Activated T-helper 2 cell treated with anti-CD3 and anti-CD28 coated beads, Interferon-gamma antibody, Interleukin-2, Interleukin-4, amounts not matched to agents 10 μg/mL and 5 μg/mL and 100 μg/mL, durations not matched to agents 14 hours and 24 hours and 36 hours (primary cell): ENCODE measurements around the gene SLC35F1. TPM values are rescaled to one million over a fixed set of nuclear protein-coding genes. Genes with fewer than 3 reads are reported as not detected.

ENCODE experiments used
- DNase-seq: peaks from one replicate; pipeline ENCODE4 v3.0.0; 2021; ENCODE audit warnings: low spot score
- H3K27ac Mint-ChIP-seq: one replicate; pipeline ENCODE4 v1.8.0; 2021; ENCODE audit warnings: mixed read lengths
- H3K27me3 Mint-ChIP-seq: one replicate; pipeline ENCODE4 v1.8.0; 2021; ENCODE audit warnings: low read depth, mixed read lengths
- H3K36me3 Mint-ChIP-seq: one replicate; pipeline ENCODE4 v1.8.0; 2021; ENCODE audit warnings: low read depth, mixed read lengths
- H3K4me1 Mint-ChIP-seq: one replicate; pipeline ENCODE4 v1.8.0; 2021; ENCODE audit warnings: low read depth, mixed read lengths
- H3K4me3 Mint-ChIP-seq: one replicate; pipeline ENCODE4 v1.8.0; 2021; ENCODE audit warnings: low read depth, mild to moderate bottlenecking, moderate library complexity, mixed read lengths
- H3K9me3 Mint-ChIP-seq: one replicate; pipeline ENCODE4 v1.8.0; 2021; ENCODE audit warnings: mixed read lengths
- intact Hi-C: fragments of 100-400 bp; cut with micrococcal nuclease; formaldehyde crosslinking; loops from one replicate; pipeline ENCODE4 v1.15.1; 2023
- total RNA-seq: library from RNA; stranded (reverse); gene quantifications from 2 replicates; pipeline ENCODE4 v1.2.3, GENCODE V29; 2022

SLC35F1 gene
- total RNA-seq, 1 donor from 2014 or later, result 0.09 TPM

GRCh38 chr6:118103381-118104146 is 196.5 kb downstream of the SLC35F1 start:
- H3K27me3 Mint-ChIP-seq, result no peaks in the 10 kb centered on the region
- intact Hi-C loops, result no loop called here
- no peak overlapping the region for H3K4me3 Mint-ChIP-seq
- H3K36me3 Mint-ChIP-seq, result no peaks in the 10 kb centered on the region
- H3K27ac Mint-ChIP-seq, result no peak overlapping the region
- no peaks in the 10 kb centered on the region for H3K9me3 Mint-ChIP-seq
- no peaks in the 10 kb centered on the region for H3K4me1 Mint-ChIP-seq
- DNase-seq, result no peak

GRCh38 chr6:118122161-118122725 is 215.2 kb downstream of the SLC35F1 start:
- peaks cover 1% of the 10 kb centered on the region for H3K4me1 Mint-ChIP-seq
- intact Hi-C loops, result no loop called here
- no peak overlapping the region for H3K4me3 Mint-ChIP-seq

GRCh38 chr6:118122801-118123200 is 215.7 kb downstream of the SLC35F1 start:
- H3K27ac Mint-ChIP-seq, result no peak overlapping the region
- DNase-seq, result no peak
- H3K9me3 Mint-ChIP-seq, result no peaks in the 10 kb centered on the region
- peaks cover 1% of the 10 kb centered on the region for H3K4me1 Mint-ChIP-seq
- H3K36me3 Mint-ChIP-seq, result no peaks in the 10 kb centered on the region
- no peak overlapping the region for H3K4me3 Mint-ChIP-seq
- H3K27me3 Mint-ChIP-seq, result no peaks in the 10 kb centered on the region
- intact Hi-C loops, result no loop called here

More at GRCh38 chr6:118122161-118122725, 215.2 kb downstream of the SLC35F1 start:
- no peaks in the 10 kb centered on the region for H3K27me3 Mint-ChIP-seq
- no peak for DNase-seq
- H3K27ac Mint-ChIP-seq, result no peak overlapping the region
- no peaks in the 10 kb centered on the region for H3K9me3 Mint-ChIP-seq
- H3K36me3 Mint-ChIP-seq, result no peaks in the 10 kb centered on the region

DNA sequence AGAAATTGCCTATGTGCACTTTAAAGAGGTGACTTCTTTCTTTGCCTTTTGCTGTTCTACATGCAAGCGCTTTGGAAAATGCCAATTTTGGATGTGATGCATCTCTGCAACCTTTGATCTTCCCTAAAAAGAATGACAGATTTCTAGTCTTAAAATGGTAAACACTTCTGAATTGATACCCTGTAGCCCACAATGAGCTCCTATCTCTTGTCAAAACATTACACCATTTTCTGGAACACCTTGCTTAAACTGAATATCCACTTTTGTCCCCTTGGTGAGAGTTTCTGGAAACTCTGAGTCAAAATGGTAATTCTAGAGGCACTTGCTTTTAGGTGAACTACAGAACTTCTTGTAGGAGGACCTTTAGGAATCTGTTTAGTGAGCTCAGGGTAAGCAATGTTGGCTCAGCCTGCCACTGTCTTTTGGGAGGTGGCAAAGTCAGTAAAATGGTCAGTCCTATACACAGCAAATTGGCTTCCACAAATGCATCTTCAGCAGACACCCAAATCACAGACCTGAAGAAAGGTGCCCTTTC is 216.5 kb downstream of the SLC35F1 start:
- Mint-ChIP-seq H3K36me3 (no peaks in the 10 kb centered on the region), H3K27me3 (no peaks in the 10 kb centered on the region), H3K27ac (no peak overlapping the region), H3K9me3 (no peaks in the 10 kb centered on the region), H3K4me1 (peaks cover 1% of the 10 kb centered on the region), H3K4me3 (no peak overlapping the region)
- intact Hi-C loops, result no loop called here
- DNase-seq, result no peak

GRCh38 chr6:118124851-118125250 is 217.8 kb downstream of the SLC35F1 start:
- intact Hi-C loops, result no loop called here
- Mint-ChIP-seq H3K4me3 (no peak overlapping the region), H3K27me3 (no peaks in the 10 kb centered on the region), H3K27ac (no peak overlapping the region), H3K4me1 (peaks cover 1% of the 10 kb centered on the region), H3K36me3 (no peaks in the 10 kb centered on the region), H3K9me3 (no peaks in the 10 kb centered on the region)
- DNase-seq, result no peak

DNA sequence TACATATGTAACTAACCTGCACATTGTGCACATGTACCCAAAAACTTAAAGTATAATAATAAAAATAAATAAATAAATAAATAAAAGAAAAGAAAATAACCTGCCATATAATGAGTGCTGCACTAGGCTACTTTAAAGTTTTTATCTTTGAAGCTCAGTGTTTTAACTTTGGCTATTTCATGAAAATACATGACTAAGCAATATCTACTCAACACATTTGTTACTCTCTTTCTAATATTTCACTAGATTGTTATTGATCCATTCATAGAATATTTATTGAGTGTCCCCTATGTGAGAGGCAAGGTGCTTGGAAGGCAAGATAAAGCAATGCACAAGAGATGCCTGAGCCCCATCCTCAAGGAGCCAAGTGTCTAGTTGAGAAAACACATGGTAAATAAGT is 221.7 kb downstream of the SLC35F1 start:
- Mint-ChIP-seq H3K4me1 (no peaks in the 10 kb centered on the region), H3K36me3 (no peaks in the 10 kb centered on the region), H3K4me3 (no peak overlapping the region), H3K9me3 (no peaks in the 10 kb centered on the region), H3K27ac (no peak overlapping the region), H3K27me3 (no peaks in the 10 kb centered on the region)
- intact Hi-C loops, result no loop called here
- no peak for DNase-seq

DNA sequence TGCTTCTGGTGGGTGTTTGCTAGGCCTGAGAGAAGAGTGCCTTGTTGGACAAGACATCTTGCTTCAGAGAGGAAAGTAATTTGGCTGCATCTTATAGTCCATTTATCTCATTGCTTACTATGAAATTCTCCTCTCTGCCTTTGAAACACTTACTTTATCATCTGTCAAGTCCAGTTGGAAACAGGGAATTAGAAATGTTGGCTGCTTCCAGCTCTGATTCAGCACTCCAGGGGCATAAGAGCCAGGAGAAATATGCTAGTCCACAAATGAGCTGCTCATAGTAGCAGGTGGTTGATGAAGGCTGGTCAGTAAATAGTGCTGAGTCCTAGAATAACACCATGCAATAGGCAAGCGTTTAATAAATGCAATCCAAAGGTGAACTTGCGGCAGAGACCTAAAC is 227.1 kb downstream of the SLC35F1 start:
- Mint-ChIP-seq H3K36me3 (no peaks in the 10 kb centered on the region), H3K27ac (no peak overlapping the region), H3K9me3 (no peaks in the 10 kb centered on the region), H3K27me3 (no peaks in the 10 kb centered on the region), H3K4me3 (no peak overlapping the region), H3K4me1 (no peaks in the 10 kb centered on the region)
- intact Hi-C loops, result no loop called here
- no peak for DNase-seq

DNA sequence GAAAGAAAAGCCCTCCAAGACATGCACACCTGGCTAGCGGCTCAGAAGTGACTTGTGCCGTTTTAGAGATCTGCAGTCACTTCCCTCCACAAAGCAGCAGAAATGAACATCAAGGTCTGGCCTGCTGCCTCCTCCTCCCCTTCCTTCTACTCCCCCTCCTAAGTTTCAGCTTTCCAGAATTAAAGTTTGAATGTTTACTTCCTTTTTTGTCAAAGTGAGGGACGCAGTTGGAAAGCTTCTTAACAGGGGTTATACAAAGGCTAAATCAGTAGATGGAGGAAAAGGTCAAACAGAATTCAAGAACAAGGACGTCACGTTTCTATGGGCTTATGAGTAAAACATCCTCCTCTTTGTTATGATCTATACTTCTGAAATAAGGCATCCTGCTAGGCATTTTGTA is 227.7 kb downstream of the SLC35F1 start:
- Mint-ChIP-seq H3K9me3 (no peaks in the 10 kb centered on the region), H3K27ac (no peak overlapping the region), H3K27me3 (no peaks in the 10 kb centered on the region), H3K36me3 (no peaks in the 10 kb centered on the region), H3K4me3 (no peak overlapping the region), H3K4me1 (no peaks in the 10 kb centered on the region)
- DNase-seq, result no peak
- intact Hi-C loops, result no loop called here

DNA sequence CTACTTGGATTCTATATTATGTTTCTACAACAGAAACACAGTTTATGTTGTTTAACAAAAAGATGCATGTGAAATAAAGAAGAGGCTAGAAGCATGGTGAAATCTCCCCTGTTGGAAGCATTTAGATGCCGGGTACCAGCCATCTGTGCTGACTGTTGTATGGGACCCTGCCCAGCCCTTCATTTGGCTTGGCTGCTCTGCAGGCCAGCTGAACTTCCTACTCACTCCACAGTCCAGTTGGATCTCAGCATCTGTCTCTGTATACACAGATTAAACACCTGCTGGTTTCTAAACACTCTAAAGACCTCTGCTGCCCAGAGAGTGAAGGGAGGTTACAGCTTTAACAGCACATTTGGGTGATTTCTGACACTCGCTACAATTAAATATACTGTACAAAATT is 228.3 kb downstream of the SLC35F1 start:
- Mint-ChIP-seq H3K27ac (no peak overlapping the region), H3K27me3 (no peaks in the 10 kb centered on the region), H3K4me1 (no peaks in the 10 kb centered on the region), H3K4me3 (no peak overlapping the region), H3K36me3 (no peaks in the 10 kb centered on the region), H3K9me3 (no peaks in the 10 kb centered on the region)
- intact Hi-C loops, result no loop called here
- no peak for DNase-seq

- Mint-ChIP-seq H3K27ac (no peak overlapping the region), H3K4me3 (no peak overlapping the region), H3K4me1 (no peaks in the 10 kb centered on the region), H3K27me3 (peaks cover 1% of the 10 kb centered on the region), H3K36me3 (no peaks in the 10 kb centered on the region), H3K9me3 (no peaks in the 10 kb centered on the region)
- intact Hi-C loops, result no loop called here
- no peak for DNase-seq
Measured at GRCh38 chr6:118141211-118141610, 234.1 kb downstream of the SLC35F1 start.

- no peak overlapping the region for H3K4me3 Mint-ChIP-seq
- peaks cover 1% of the 10 kb centered on the region for H3K27me3 Mint-ChIP-seq
- no peaks in the 10 kb centered on the region for H3K36me3 Mint-ChIP-seq
- intact Hi-C loops, result no loop called here
- no peaks in the 10 kb centered on the region for H3K9me3 Mint-ChIP-seq
- no peak overlapping the region for H3K27ac Mint-ChIP-seq
- no peaks in the 10 kb centered on the region for H3K4me1 Mint-ChIP-seq
- DNase-seq, result no peak
Measured at GRCh38 chr6:118146584-118146983, 239.5 kb downstream of the SLC35F1 start.

DNA sequence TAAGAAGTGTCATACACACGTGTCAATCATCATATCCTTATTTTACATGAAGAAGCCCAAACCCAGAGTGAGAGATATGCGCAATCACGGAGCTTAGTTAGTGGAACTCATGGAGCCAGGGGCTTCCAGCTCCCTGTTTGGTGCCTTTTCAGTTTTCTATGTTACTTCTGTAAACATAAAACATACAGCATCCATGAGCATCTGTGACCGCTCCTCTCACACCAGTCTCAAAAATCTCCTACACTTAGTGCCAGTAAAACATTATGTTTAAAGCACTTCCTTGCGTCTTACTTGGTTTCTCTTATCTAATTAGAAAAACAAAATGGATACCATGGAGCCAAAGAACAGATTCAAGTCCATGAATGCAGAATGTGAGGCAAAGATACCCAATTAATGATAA is 240.4 kb downstream of the SLC35F1 start:
- no peak for DNase-seq
- Mint-ChIP-seq H3K27ac (no peak overlapping the region), H3K4me3 (no peak overlapping the region), H3K27me3 (peaks cover 1% of the 10 kb centered on the region), H3K4me1 (no peaks in the 10 kb centered on the region), H3K9me3 (no peaks in the 10 kb centered on the region), H3K36me3 (no peaks in the 10 kb centered on the region)
- intact Hi-C loops, result no loop called here

- intact Hi-C loops, result no loop called here
- H3K9me3 Mint-ChIP-seq, result no peaks in the 10 kb centered on the region
- no peak overlapping the region for H3K27ac Mint-ChIP-seq
- H3K27me3 Mint-ChIP-seq, result no peaks in the 10 kb centered on the region
- H3K4me1 Mint-ChIP-seq, result no peaks in the 10 kb centered on the region
- no peaks in the 10 kb centered on the region for H3K36me3 Mint-ChIP-seq
- H3K4me3 Mint-ChIP-seq, result no peak overlapping the region
- DNase-seq, result no peak
Measured at GRCh38 chr6:118148561-118148960, 241.5 kb downstream of the SLC35F1 start.
